Measurements from ENCODE around the gene KIAA1549. TPM values are rescaled to one million over a fixed set of nuclear protein-coding genes. Genes with fewer than 3 reads are reported as not detected.
A peak's percentile ranks its signal among the peaks of the same experiment; 100 is the strongest.

Gene KIAA1549
- total and polyA plus RNA-seq, 5 donors from 2014 or later = 0.10 TPM; not detected in 4

DNA sequence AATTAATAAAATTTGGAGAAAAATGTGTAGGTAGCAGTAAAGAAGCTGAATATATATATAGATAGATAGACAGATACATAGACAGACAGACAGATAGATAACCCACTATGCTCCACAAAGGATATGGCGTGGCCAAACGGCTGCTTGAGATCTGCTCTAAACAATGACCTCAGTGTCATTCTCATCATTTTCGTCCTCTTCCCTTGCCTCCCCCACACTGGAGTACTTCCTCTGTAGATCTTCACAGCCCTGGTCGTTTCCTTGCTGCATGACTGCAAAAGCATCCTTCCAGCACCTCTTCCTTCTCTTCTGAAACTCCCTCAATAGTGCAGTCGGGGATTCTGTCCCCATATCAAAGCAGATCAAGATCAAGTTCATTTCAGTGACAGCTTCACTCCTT is 147.6 kb downstream of the KIAA1549 start:
- H3K36me3 Mint-ChIP-seq = no peaks in the 10 kb centered on the region
- no peak overlapping the region for H3K27ac Mint-ChIP-seq
- H3K4me3 Mint-ChIP-seq = no peak overlapping the region
- H3K27me3 Mint-ChIP-seq = peaks cover 32% of the 10 kb centered on the region
- H3K4me1 ChIP-seq (ENCODE audit: control insufficient read depth, insufficient read depth, low read length, poor library complexity, severe bottlenecking) = no peaks in the 10 kb centered on the region
- DNase-seq (no peak), ATAC-seq (ENCODE audit: low read depth in 2 of 2) (no peak)
- peaks cover 0 to 5% (median 0%) of the 10 kb centered on the region in 4 donors for H3K4me1 Mint-ChIP-seq
- H3K36me3 ChIP-seq (ENCODE audit: control insufficient read depth, insufficient read depth, low read length) = no peaks in the 10 kb centered on the region
- H3K4me3 ChIP-seq (ENCODE audit: low read depth, low read length) = no peak overlapping the region
- no peaks in the 10 kb centered on the region for H3K9me3 ChIP-seq (ENCODE audit: control insufficient read depth in 2 of 2, low read length in 2 of 2)
- H3K27me3 ChIP-seq (ENCODE audit: control insufficient read depth, insufficient read depth, low read length) = peaks cover 4% of the 10 kb centered on the region
- peaks cover 0 to 2% (median 0%) of the 10 kb centered on the region in 7 donors for H3K9me3 Mint-ChIP-seq
- no peak overlapping the region for H3K27ac ChIP-seq (ENCODE audit: insufficient read depth, low read length, poor library complexity, severe bottlenecking)

DNA sequence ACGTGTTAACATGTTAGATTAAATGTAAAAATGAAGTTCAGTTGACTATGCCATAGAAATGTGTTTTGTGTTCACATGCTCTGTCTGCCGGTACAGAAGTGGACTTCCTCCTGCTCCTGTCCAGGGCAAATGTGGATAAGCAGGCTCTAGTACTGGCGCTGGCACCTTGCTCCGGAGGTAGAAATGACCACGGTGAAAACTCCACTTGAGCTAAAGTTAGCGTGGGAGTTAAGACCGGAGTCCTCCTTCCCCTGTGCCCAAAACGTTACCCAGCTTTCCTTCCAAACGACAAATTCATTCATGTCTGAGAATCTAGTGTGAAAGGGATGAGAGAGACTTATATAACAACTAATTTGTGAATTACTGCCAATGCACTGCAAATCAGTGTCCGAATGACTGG is 148.2 kb downstream of the KIAA1549 start:
- peaks cover 34% of the 10 kb centered on the region for H3K27me3 Mint-ChIP-seq
- H3K27me3 ChIP-seq (ENCODE audit: control insufficient read depth, insufficient read depth, low read length) = peaks cover 4% of the 10 kb centered on the region
- no peak overlapping the region for H3K4me3 ChIP-seq (ENCODE audit: low read depth, low read length)
- no peak overlapping the region for H3K4me3 Mint-ChIP-seq
- H3K9me3 Mint-ChIP-seq = peaks cover 0 to 2% (median 0%) of the 10 kb centered on the region in 7 donors
- H3K9me3 ChIP-seq (ENCODE audit: control insufficient read depth in 2 of 2, low read length in 2 of 2) = no peaks in the 10 kb centered on the region
- H3K4me1 Mint-ChIP-seq = peaks cover 0 to 5% (median 0%) of the 10 kb centered on the region in 4 donors
- no peaks in the 10 kb centered on the region for H3K36me3 ChIP-seq (ENCODE audit: control insufficient read depth, insufficient read depth, low read length)
- no peak overlapping the region for H3K27ac ChIP-seq (ENCODE audit: insufficient read depth, low read length, poor library complexity, severe bottlenecking)
- H3K36me3 Mint-ChIP-seq = no peaks in the 10 kb centered on the region
- no peak overlapping the region for H3K27ac Mint-ChIP-seq
- DNase-seq (no peak), ATAC-seq (ENCODE audit: low read depth in 2 of 2) (no peak)
- H3K4me1 ChIP-seq (ENCODE audit: control insufficient read depth, insufficient read depth, low read length, poor library complexity, severe bottlenecking) = no peaks in the 10 kb centered on the region

DNA sequence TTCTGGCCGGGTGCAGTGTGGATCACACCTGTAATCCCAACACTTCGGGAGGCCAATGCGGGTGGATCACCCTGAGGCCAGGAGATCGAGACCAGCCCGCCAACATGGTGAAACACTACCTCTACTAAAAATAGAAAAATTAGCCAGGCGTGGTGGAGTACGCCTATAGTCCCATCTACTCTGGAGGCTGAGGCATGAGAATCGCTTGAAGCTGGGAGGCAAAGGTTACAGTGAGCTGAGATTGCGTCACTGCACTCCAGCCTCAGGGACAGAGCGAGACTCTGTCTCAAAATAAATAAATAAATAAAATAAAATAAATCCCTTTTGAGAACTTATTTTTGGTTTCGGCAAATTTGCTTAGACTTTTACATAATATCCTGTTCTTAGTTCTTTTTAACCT is 151.9 kb downstream of the KIAA1549 start:
- no peak overlapping the region for H3K4me3 ChIP-seq (ENCODE audit: low read depth, low read length)
- no peaks in the 10 kb centered on the region for H3K27me3 ChIP-seq (ENCODE audit: control insufficient read depth, insufficient read depth, low read length)
- ATAC-seq (ENCODE audit: low read depth in 2 of 2) = no peak
- H3K27ac Mint-ChIP-seq = no peak overlapping the region
- no peak overlapping the region for H3K27ac ChIP-seq (ENCODE audit: insufficient read depth, low read length, poor library complexity, severe bottlenecking)
- H3K36me3 Mint-ChIP-seq = no peaks in the 10 kb centered on the region
- no peak for DNase-seq
- peaks cover 32% of the 10 kb centered on the region for H3K27me3 Mint-ChIP-seq
- no peaks in the 10 kb centered on the region for H3K9me3 ChIP-seq (ENCODE audit: control insufficient read depth in 2 of 2, low read length in 2 of 2)
- H3K9me3 Mint-ChIP-seq = peaks cover 0 to 2% (median 0%) of the 10 kb centered on the region in 7 donors
- H3K36me3 ChIP-seq (ENCODE audit: control insufficient read depth, insufficient read depth, low read length) = no peaks in the 10 kb centered on the region
- H3K4me1 ChIP-seq (ENCODE audit: control insufficient read depth, insufficient read depth, low read length, poor library complexity, severe bottlenecking) = no peaks in the 10 kb centered on the region
- no peak overlapping the region for H3K4me3 Mint-ChIP-seq
- H3K4me1 Mint-ChIP-seq = peaks cover 0 to 4% (median 0%) of the 10 kb centered on the region in 4 donors

DNA sequence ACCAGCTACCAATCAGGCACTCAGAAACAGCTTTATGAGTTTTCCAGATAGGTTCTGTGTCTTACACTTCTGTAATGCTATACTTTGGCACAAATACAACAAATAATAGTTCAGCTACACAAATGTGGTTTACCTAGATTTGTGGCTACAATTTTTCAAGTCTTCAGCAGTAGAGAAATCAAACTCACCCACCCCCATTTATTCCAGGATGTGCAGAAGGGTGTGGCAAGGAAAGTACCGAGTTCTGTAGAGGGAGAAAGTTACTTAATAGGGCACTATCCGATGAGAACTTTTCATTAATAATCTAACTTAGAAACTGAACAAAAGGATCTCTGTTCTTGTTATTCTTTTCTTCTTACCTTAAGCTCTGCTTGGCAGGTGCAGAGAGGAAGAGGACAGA is 152.9 kb downstream of the KIAA1549 start:
- Histone ChIP-seq H3K27me3 (ENCODE audit: control insufficient read depth, insufficient read depth, low read length) (no peaks in the 10 kb centered on the region), H3K27ac (ENCODE audit: insufficient read depth, low read length, poor library complexity, severe bottlenecking) (no peak overlapping the region), H3K36me3 (ENCODE audit: control insufficient read depth, insufficient read depth, low read length) (no peaks in the 10 kb centered on the region), H3K4me3 (ENCODE audit: low read depth, low read length) (no peak overlapping the region), H3K9me3 (ENCODE audit: control insufficient read depth in 2 of 2, low read length in 2 of 2) (no peaks in the 10 kb centered on the region), H3K4me1 (ENCODE audit: control insufficient read depth, insufficient read depth, low read length, poor library complexity, severe bottlenecking) (no peaks in the 10 kb centered on the region)
- ATAC-seq (ENCODE audit: low read depth in 2 of 2) = no peak
- Mint-ChIP-seq H3K4me1 (no peaks in the 10 kb centered on the region), H3K36me3 (no peaks in the 10 kb centered on the region), H3K27me3 (peaks cover 24% of the 10 kb centered on the region), H3K9me3 (no peaks in the 10 kb centered on the region), H3K4me3 (no peak overlapping the region), H3K27ac (no peak overlapping the region)
- DNase-seq = no peak

DNA sequence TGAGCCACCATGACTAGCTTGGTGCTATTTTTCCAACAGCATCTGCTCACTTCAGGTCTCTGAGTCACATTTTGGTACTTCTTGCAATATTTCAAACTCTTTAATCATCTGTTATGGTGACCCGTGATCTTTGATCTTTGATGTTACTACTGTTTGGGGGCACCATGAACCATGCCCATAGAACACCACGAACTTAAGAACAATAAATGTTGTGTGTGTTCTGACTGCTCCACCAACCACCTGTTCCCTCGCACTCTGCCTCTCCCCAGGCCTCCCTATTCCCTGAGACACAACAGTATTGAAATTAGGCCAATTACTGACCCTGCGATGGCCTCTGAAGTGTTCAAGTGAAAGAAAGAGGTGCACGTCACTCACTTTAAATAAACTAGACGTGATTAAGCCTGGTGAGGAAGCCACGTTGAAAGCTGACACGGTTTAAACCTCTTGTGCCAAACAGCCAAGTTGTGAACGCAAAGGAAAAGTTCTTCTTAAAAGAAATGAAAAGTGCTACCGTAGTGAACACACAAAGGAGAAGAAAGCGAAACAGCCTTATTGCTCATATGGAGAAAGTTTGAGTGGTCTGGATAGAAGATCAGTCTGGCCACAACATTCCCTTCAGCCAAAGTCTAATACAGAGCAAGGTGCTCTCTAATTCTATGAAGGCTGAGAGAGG is 156.0 kb downstream of the KIAA1549 start:
- Mint-ChIP-seq H3K27me3 (peaks cover 10% of the 10 kb centered on the region), H3K4me1 (no peaks in the 10 kb centered on the region), H3K27ac (no peak overlapping the region), H3K4me3 (no peak overlapping the region), H3K9me3 (no peaks in the 10 kb centered on the region), H3K36me3 (no peaks in the 10 kb centered on the region)
- H3K4me1 ChIP-seq (ENCODE audit: control insufficient read depth, insufficient read depth, low read length, poor library complexity, severe bottlenecking) = no peaks in the 10 kb centered on the region
- no peaks in the 10 kb centered on the region for H3K36me3 ChIP-seq (ENCODE audit: control insufficient read depth, insufficient read depth, low read length)
- H3K9me3 ChIP-seq (ENCODE audit: control insufficient read depth in 2 of 2, low read length in 2 of 2) = no peaks in the 10 kb centered on the region
- DNase-seq (no peak), ATAC-seq (ENCODE audit: low read depth in 2 of 2) (no peak)
- no peaks in the 10 kb centered on the region for H3K27me3 ChIP-seq (ENCODE audit: control insufficient read depth, insufficient read depth, low read length)
- H3K27ac ChIP-seq (ENCODE audit: insufficient read depth, low read length, poor library complexity, severe bottlenecking) = no peak overlapping the region
- no peak overlapping the region for H3K4me3 ChIP-seq (ENCODE audit: low read depth, low read length)

DNA sequence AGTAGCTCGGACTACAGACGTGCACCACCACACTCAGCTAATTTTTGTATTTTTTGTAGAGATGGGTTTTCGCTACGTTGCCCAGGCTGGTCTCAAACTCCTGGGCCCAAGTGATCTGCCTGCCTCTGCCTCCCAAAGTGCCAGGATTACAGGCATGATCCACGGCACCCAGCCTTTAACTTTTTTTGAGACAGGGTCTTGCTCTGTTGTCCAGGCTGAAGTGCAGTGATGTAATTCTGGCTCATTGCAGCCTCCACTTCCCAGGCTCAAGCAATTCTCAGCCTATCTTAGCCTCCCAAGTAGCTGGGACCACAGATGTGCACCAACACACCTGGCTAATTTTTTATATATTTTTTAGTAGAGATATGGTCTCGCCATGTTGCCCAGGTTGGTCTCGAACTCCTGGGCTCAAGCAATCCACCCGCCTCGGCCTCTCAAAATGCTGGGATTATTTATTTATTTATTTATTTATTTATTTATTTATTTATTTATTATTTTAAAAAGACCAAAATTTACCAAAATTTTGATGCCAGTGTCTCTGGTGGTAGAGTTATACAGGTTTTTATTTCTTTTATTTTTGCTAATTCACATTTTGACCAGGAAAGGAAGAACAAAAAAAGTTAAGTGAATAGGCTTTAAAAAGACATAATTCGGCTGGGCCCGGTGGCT is 158.2 kb downstream of the KIAA1549 start:
- H3K4me1 Mint-ChIP-seq = no peaks in the 10 kb centered on the region
- H3K27me3 ChIP-seq (ENCODE audit: control insufficient read depth, insufficient read depth, low read length) = no peaks in the 10 kb centered on the region
- no peak overlapping the region for H3K27ac ChIP-seq (ENCODE audit: insufficient read depth, low read length, poor library complexity, severe bottlenecking)
- H3K27me3 Mint-ChIP-seq = peaks cover 9% of the 10 kb centered on the region
- H3K4me3 ChIP-seq (ENCODE audit: low read depth, low read length) = no peak overlapping the region
- DNase-seq (no peak), ATAC-seq (ENCODE audit: low read depth in 2 of 2) (no peak)
- H3K4me3 Mint-ChIP-seq = no peak overlapping the region
- H3K9me3 Mint-ChIP-seq = no peaks in the 10 kb centered on the region
- H3K36me3 Mint-ChIP-seq = no peaks in the 10 kb centered on the region
- H3K36me3 ChIP-seq (ENCODE audit: control insufficient read depth, insufficient read depth, low read length) = no peaks in the 10 kb centered on the region
- H3K4me1 ChIP-seq (ENCODE audit: control insufficient read depth, insufficient read depth, low read length, poor library complexity, severe bottlenecking) = no peaks in the 10 kb centered on the region
- no peak overlapping the region for H3K27ac Mint-ChIP-seq
- H3K9me3 ChIP-seq (ENCODE audit: control insufficient read depth in 2 of 2, low read length in 2 of 2) = no peaks in the 10 kb centered on the region

DNA sequence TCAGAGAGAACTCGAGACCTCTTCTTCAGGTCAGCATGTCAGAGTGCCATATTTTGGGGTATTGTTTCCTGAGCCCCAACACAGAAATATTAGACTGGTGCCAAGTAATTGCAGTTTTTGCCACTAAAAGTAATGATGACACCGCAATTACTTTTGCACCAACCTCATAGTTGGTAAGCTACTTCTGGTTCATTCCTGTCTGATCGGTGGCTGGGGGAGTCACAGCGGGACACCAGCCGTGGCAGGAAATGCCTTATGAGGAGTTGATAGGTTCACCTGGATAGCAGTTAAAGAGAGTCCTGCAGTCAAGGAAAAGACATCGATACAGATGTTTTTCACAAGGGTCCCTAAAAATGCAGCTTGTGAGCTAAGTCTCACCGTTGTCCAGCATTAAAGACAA is 159.3 kb downstream of the KIAA1549 start:
- Histone ChIP-seq H3K36me3 (ENCODE audit: control insufficient read depth, insufficient read depth, low read length) (no peaks in the 10 kb centered on the region), H3K27me3 (ENCODE audit: control insufficient read depth, insufficient read depth, low read length) (no peaks in the 10 kb centered on the region), H3K4me1 (ENCODE audit: control insufficient read depth, insufficient read depth, low read length, poor library complexity, severe bottlenecking) (no peaks in the 10 kb centered on the region), H3K27ac (ENCODE audit: insufficient read depth, low read length, poor library complexity, severe bottlenecking) (no peak overlapping the region), H3K4me3 (ENCODE audit: low read depth, low read length) (no peak overlapping the region), H3K9me3 (ENCODE audit: control insufficient read depth in 2 of 2, low read length in 2 of 2) (no peaks in the 10 kb centered on the region)
- Mint-ChIP-seq H3K27ac (peak overlapping the region in 1 of 3 donors; percentile 20), H3K9me3 (no peaks in the 10 kb centered on the region), H3K4me1 (no peaks in the 10 kb centered on the region), H3K4me3 (no peak overlapping the region), H3K27me3 (peaks cover 10% of the 10 kb centered on the region), H3K36me3 (no peaks in the 10 kb centered on the region)
- DNase-seq (no peak), ATAC-seq (ENCODE audit: low read depth in 2 of 2) (no peak)

DNA sequence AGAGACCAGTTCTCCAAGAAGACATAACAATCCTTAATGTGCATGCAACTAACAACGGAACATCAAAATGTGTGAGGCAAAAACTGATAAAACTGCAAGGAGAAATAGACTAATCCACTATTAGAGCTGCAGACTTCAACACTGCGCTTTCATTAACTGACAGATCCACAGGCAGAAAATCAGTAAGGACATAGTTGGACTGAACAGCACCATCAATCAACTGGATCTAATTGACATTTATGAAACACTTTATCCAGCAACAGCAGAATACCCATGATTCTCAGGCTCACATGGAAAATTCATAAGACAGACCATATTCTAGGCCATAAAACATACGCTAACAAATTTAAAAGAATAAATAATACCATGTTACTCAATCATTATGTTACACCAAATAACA is 161.6 kb downstream of the KIAA1549 start:
- Histone ChIP-seq H3K27ac (ENCODE audit: insufficient read depth, low read length, poor library complexity, severe bottlenecking) (no peak overlapping the region), H3K4me1 (ENCODE audit: control insufficient read depth, insufficient read depth, low read length, poor library complexity, severe bottlenecking) (no peaks in the 10 kb centered on the region), H3K9me3 (ENCODE audit: control insufficient read depth in 2 of 2, low read length in 2 of 2) (no peaks in the 10 kb centered on the region), H3K36me3 (ENCODE audit: control insufficient read depth, insufficient read depth, low read length) (no peaks in the 10 kb centered on the region), H3K27me3 (ENCODE audit: control insufficient read depth, insufficient read depth, low read length) (peaks cover 1% of the 10 kb centered on the region), H3K4me3 (ENCODE audit: low read depth, low read length) (no peak overlapping the region)
- no peaks in the 10 kb centered on the region for H3K4me1 Mint-ChIP-seq
- no peak overlapping the region for H3K4me3 Mint-ChIP-seq
- H3K27me3 Mint-ChIP-seq = peaks cover 5% of the 10 kb centered on the region
- H3K9me3 Mint-ChIP-seq = peaks cover 0 to 3% (median 0%) of the 10 kb centered on the region in 7 donors
- DNase-seq (no peak), ATAC-seq (ENCODE audit: low read depth in 2 of 2) (no peak)
- H3K27ac Mint-ChIP-seq = no peak overlapping the region
- no peaks in the 10 kb centered on the region for H3K36me3 Mint-ChIP-seq

Measured in CD4-positive, CD25-positive, alpha-beta regulatory T cell (primary cell).